Measurements from ENCODE around the gene IGF1R. TPM values are rescaled to one million over a fixed set of nuclear protein-coding genes. Genes with fewer than 3 reads are reported as not detected.

The IGF1R gene
- total RNA-seq, 1 experiment from 2014 or later, result 3.8 TPM

- ChIA-PET CTCF (no interaction called here), POLR2A (ENCODE audit: unreplicated experiment) (no interaction called here)
- H3K4me2 ChIP-seq (ENCODE audit: low read length), result no peak overlapping the region
- intact Hi-C loops (cut with micrococcal nuclease), result no loop called here
- DNase-seq (no peak), ATAC-seq (no peak)
- no peaks in the 10 kb centered on the region for H4K20me1 ChIP-seq (ENCODE audit: low read length)
- TF ChIP-seq EZH2phosphoT487 (IDR thresholded peaks at IDR 0.05; ENCODE audit: borderline replicate concordance, low read length) (no peak), CTCF (conservative IDR thresholded peaks at IDR 0.05; ENCODE audit: low read depth, low read length) (no peak), EZH2 (IDR thresholded peaks at IDR 0.05; ENCODE audit: low read length, unreplicated experiment) (no peak)
- H3K4me1 ChIP-seq (ENCODE audit: insufficient read depth, low read length), result peaks cover 53% of the 10 kb centered on the region
- peaks cover 18% of the 10 kb centered on the region for H3K79me2 ChIP-seq (ENCODE audit: low read length)
- no peaks in the 10 kb centered on the region for H3K9me2 ChIP-seq (replicated peaks; ENCODE audit: low read length)
- no peak overlapping the region for H2AFZ ChIP-seq (ENCODE audit: low read length)
- H3K36me3 ChIP-seq (ENCODE audit: low read depth, low read length), result no peaks in the 10 kb centered on the region
- no peak overlapping the region for H3K27ac ChIP-seq (ENCODE audit: low read length)
- H3K9me3 ChIP-seq (ENCODE audit: low read length), result no peaks in the 10 kb centered on the region
- no peaks in the 10 kb centered on the region for H3K27me3 ChIP-seq (ENCODE audit: low read length)
- no TSS peak for BruUV-seq (replicated peaks)
- H3F3A ChIP-seq (ENCODE audit: low read length, unreplicated experiment), result peaks cover 9% of the 10 kb centered on the region
- no peak overlapping the region for H3K4me3 ChIP-seq (ENCODE audit: low read length)
- H3K9ac ChIP-seq (ENCODE audit: low read length), result no peak overlapping the region
Observed at GRCh38 chr15:98876451-98877369, 228.4 kb downstream of the IGF1R start.

- Histone ChIP-seq H3K9ac (ENCODE audit: low read length) (no peak overlapping the region), H3K4me1 (ENCODE audit: insufficient read depth, low read length) (peaks cover 39% of the 10 kb centered on the region), H4K20me1 (ENCODE audit: low read length) (no peaks in the 10 kb centered on the region), H3K4me3 (ENCODE audit: low read length) (no peak overlapping the region), H3K4me2 (ENCODE audit: low read length) (no peak overlapping the region), H3K79me2 (ENCODE audit: low read length) (peaks cover 18% of the 10 kb centered on the region), H3K9me3 (ENCODE audit: low read length) (no peaks in the 10 kb centered on the region), H3F3A (ENCODE audit: low read length, unreplicated experiment) (peaks cover 6% of the 10 kb centered on the region), H3K36me3 (ENCODE audit: low read depth, low read length) (no peaks in the 10 kb centered on the region), H3K9me2 (replicated peaks; ENCODE audit: low read length) (no peaks in the 10 kb centered on the region), H3K27me3 (ENCODE audit: low read length) (no peaks in the 10 kb centered on the region), H2AFZ (ENCODE audit: low read length) (no peak overlapping the region), H3K27ac (ENCODE audit: low read length) (no peak overlapping the region)
- BruUV-seq (replicated peaks), result no TSS peak
- TF ChIP-seq CTCF (conservative IDR thresholded peaks at IDR 0.05; ENCODE audit: low read depth, low read length) (no peak), EZH2phosphoT487 (IDR thresholded peaks at IDR 0.05; ENCODE audit: borderline replicate concordance, low read length) (no peak), EZH2 (IDR thresholded peaks at IDR 0.05; ENCODE audit: low read length, unreplicated experiment) (no peak)
- DNase-seq (no peak), ATAC-seq (no peak)
- ChIA-PET POLR2A (ENCODE audit: unreplicated experiment) (no interaction called here), CTCF (no interaction called here)
- intact Hi-C loops (cut with micrococcal nuclease), result no loop called here
Observed at GRCh38 chr15:98878172-98878571, 229.8 kb downstream of the IGF1R start.

GRCh38 chr15:98878862-98879261 is 230.5 kb downstream of the IGF1R start:
- H3F3A ChIP-seq (ENCODE audit: low read length, unreplicated experiment), result no peaks in the 10 kb centered on the region
- H4K20me1 ChIP-seq (ENCODE audit: low read length), result no peaks in the 10 kb centered on the region
- peaks cover 33% of the 10 kb centered on the region for H3K4me1 ChIP-seq (ENCODE audit: insufficient read depth, low read length)
- no TSS peak for BruUV-seq (replicated peaks)
- no peaks in the 10 kb centered on the region for H3K36me3 ChIP-seq (ENCODE audit: low read depth, low read length)
- H3K27ac ChIP-seq (ENCODE audit: low read length), result no peak overlapping the region
- H3K9me2 ChIP-seq (replicated peaks; ENCODE audit: low read length), result no peaks in the 10 kb centered on the region
- no peak overlapping the region for H2AFZ ChIP-seq (ENCODE audit: low read length)
- TF ChIP-seq EZH2phosphoT487 (IDR thresholded peaks at IDR 0.05; ENCODE audit: borderline replicate concordance, low read length), result no peak
- no peak for TF ChIP-seq CTCF (conservative IDR thresholded peaks at IDR 0.05; ENCODE audit: low read depth, low read length)
- no peak for TF ChIP-seq EZH2 (IDR thresholded peaks at IDR 0.05; ENCODE audit: low read length, unreplicated experiment)
- POLR2A ChIA-PET (ENCODE audit: unreplicated experiment), result no interaction called here
- H3K9me3 ChIP-seq (ENCODE audit: low read length), result no peaks in the 10 kb centered on the region
- H3K4me2 ChIP-seq (ENCODE audit: low read length), result no peak overlapping the region
- H3K9ac ChIP-seq (ENCODE audit: low read length), result no peak overlapping the region
- CTCF ChIA-PET, result no interaction called here
- no peak overlapping the region for H3K4me3 ChIP-seq (ENCODE audit: low read length)
- DNase-seq, result no peak
- intact Hi-C loops (cut with micrococcal nuclease), result no loop called here
- no peak for ATAC-seq
- H3K27me3 ChIP-seq (ENCODE audit: low read length), result no peaks in the 10 kb centered on the region
- peaks cover 18% of the 10 kb centered on the region for H3K79me2 ChIP-seq (ENCODE audit: low read length)
